Coronary artery (tissue), 2 donors: Measurements from ENCODE around the gene GTF3C6.
"Not testable (repeated sequence)": the region's sequence is repeated elsewhere in the genome, so short reads cannot be mapped to it uniquely, and the experiment has no call there.

Experiments
- DNase-seq: peaks from one replicate; pipeline ENCODE4 v3.0.0-alpha.2; 2017; ENCODE audit warnings: low spot score
- H3K27ac ChIP-seq, 2 donors: fragments of 200-600 bp; sonication (generic); one replicate each; pipeline ENCODE4 v1.5.1; 2016 to 2019
- H3K4me3 ChIP-seq: fragments of 200-600 bp; sonication (generic); 2 replicates; pipeline ENCODE4 v1.5.1; 2016; ENCODE audit warnings: mild to moderate bottlenecking, moderate library complexity
- TF ChIP-seq, protein P1 (sequence below): fragments of 200-600 bp; sonication (generic); IDR thresholded peaks from one replicate; pipeline ENCODE4 v1.5.1; 2019; ENCODE audit warnings: antibody characterized with exemption

The GTF3C6 gene

DNA sequence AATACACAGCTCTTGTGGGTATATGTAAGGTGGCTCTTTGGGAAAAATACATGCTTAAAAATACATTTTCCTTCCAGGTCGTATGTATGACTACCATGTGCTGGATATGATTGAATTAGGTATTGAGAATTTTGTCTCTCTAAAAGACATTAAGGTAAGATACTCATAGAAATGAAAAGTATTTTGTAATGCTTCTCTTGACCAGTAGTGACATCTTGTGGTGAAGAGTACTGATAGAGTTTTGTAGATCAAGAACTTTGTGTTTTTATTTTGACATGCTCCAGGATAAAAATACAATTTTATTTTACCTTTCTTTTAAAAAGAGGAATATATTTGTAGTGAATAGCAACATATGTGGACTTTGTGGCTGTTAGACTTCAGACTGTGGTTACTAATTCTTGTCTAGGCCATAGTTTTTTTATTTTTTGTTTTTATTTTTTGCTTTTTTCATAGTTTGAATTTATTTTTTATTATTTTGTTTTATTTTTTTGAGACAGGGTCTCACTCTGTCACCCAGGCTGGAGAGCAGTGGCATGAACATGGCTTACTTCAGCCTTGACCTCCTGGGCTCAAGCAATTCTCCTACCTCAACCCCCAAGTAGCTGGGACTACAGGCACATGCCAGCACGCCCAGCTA is 41.2 kb downstream of the GTF3C6 start:
- H3K27ac ChIP-seq, result no peak overlapping the region
- TF ChIP-seq, protein P1, sequence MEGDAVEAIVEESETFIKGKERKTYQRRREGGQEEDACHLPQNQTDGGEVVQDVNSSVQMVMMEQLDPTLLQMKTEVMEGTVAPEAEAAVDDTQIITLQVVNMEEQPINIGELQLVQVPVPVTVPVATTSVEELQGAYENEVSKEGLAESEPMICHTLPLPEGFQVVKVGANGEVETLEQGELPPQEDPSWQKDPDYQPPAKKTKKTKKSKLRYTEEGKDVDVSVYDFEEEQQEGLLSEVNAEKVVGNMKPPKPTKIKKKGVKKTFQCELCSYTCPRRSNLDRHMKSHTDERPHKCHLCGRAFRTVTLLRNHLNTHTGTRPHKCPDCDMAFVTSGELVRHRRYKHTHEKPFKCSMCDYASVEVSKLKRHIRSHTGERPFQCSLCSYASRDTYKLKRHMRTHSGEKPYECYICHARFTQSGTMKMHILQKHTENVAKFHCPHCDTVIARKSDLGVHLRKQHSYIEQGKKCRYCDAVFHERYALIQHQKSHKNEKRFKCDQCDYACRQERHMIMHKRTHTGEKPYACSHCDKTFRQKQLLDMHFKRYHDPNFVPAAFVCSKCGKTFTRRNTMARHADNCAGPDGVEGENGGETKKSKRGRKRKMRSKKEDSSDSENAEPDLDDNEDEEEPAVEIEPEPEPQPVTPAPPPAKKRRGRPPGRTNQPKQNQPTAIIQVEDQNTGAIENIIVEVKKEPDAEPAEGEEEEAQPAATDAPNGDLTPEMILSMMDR, result no peak
- DNase-seq, result no peak
- no peak overlapping the region for H3K4me3 ChIP-seq

DNA sequence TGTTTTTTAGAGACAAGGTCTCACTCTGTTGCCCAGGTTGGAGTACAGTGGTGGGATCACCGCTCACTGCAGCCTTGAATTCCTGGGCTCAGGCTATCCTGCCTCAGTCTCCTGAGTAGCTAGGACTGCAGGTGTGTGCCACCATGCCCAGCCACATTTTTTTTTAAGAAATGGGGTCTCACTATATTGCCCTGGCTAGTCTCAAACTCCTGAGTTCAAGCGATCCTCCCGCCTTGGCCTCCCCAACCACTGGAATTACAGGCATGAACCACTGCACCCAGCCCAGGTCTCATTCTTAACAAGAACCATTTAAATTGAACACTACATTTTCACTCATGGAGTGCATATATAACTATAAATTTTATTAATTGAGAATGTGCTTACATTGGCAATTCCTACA is 43.8 kb downstream of the GTF3C6 start:
- DNase-seq, result no peak
- Histone ChIP-seq H3K27ac (no peak overlapping the region), H3K4me3 (no peak overlapping the region)
- TF ChIP-seq, protein P1, result no peak

DNA sequence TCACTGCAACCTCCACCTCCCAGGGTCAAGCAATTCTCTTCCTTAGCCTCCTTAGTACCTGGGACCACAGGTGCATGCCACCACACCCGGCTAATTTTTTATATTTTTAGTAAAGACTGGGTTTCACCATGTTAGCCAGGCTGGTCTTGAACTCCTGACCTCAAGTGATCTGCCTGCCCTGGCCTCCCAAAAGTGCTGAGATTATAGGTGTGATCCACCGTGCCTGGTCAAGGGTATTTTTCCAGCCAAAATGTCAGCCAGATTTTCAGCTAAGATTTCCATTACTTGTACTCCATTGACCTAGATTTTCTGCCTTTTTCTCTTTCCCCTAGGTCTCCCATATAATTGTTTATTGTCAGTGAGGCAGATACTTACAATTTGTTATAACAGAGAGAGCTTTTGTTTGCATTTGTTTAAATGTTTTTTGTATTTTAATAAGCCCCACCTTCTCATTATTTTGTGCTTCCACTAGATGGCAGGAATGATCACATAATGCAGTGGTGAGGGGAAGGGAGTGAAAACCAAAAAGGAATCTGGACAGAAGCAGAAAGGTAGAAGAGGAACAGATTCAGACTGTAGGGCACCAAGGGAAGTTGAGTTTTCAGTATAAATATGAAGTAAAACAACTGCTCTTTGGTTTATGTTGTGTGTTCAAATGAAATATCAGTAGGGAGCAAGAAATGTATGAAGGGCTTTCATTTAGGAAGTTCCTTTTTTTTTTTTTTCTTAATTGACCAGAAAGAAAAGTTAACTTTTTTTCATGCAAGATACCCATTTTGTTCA is 53.0 kb downstream of the GTF3C6 start:
- TF ChIP-seq, protein P1, result peak; percentile 53
- Histone ChIP-seq H3K27ac (no peak overlapping the region), H3K4me3 (no peak overlapping the region)
- DNase-seq, result no peak

DNA sequence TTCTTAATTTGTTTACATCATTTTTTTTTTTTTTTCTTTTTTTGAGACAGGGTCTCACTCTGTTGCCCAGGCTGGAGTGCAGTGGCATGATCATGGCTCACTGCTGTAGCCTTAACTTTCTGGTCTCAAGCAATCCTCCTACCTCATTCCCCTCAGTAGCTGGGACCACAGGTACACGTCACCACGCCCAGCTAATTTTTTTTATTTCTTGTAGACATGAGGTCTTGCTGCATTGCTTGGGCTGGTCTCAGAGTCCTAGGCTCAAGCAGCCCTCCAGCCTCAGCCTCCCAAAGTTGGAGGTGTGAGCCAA is 53.6 kb downstream of the GTF3C6 start:
- DNase-seq, result no peak
- Histone ChIP-seq H3K27ac (no peak overlapping the region), H3K4me3 (no peak overlapping the region)
- TF ChIP-seq, protein P1, result no peak

DNA sequence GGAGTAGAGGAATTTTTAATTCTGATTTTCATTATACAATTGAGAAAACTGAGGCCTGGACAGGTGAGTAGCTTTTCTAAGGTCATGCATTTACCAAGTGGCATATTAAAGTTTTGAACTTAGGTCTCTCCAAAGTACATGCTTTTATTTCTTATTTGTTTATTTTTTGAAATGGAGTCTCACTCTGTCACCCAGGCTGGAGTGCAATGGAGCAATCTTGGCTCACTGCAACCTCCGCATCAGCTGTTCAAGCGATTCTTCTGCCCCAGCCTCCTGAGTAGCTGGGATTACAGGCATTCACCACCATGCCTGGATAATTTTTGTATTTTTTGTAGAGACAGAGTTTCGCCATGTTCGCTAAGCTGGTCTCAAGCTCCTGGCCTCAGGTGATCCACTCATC is 54.0 kb downstream of the GTF3C6 start:
- H3K27ac ChIP-seq, H3K4me3 ChIP-seq, DNase-seq: not testable (repeated sequence)

DNA sequence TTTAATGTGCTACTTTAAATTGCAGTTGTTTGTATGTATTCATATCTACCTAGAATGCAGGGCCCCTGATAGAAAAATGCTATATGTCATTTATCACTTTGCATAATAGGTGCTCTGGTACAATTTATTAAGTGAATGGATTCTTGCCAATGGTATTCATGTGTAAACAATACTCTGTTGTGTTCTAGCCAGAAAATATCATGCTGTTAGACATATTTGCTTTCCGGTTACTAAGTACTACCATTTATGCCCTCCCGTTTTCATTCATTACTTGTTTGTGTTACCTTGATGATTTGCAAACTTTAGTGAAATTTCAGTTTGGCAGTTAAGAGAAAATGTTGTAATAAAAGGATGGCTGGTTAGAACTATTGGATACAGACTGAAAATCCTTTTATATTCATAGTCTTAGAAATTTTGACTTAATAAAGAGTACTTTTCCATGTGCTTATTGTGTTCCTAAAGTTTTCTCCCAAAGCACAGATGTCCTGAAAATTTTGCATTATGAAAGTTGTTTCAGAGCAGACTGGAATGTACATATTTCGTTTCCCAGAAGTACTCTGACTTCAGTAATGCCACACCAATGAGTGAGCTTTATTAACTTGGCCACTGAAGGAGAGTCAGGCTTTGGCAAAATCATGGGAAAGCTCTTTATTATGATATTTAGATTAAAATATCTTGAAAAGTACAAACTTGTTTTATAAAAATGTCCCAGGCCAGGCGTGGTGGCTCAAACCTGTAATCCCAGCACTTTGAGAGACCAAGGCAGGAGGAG is 54.8 kb downstream of the GTF3C6 start:
- DNase-seq, result no peak

More for the DNA sequence above, 54.8 kb downstream of the GTF3C6 start:
- H3K4me3 ChIP-seq, result no peak overlapping the region
- no peak overlapping the region for H3K27ac ChIP-seq
- TF ChIP-seq, protein P1, result no peak
